Fibroblast of pulmonary artery (primary cell): Measurements from ENCODE around the gene TRMT112.
A peak's percentile ranks its signal among the peaks of the same experiment; 100 is the strongest.
"Not testable (repeated sequence)": the region's sequence is repeated elsewhere in the genome, so short reads cannot be mapped to it uniquely, and the experiment has no call there.

Experiments
- DNase-seq: peaks from one replicate; pipeline ENCODE4 v3.0.0-alpha.2; 2010; ENCODE audit warnings: low read depth
- H3K4me3 ChIP-seq: replicated peaks from 2 replicates; pipeline ENCODE4 v1.5.1; 2011; ENCODE audit warnings: low read depth, mild to moderate bottlenecking, control low read depth, low read length, moderate library complexity
- TF ChIP-seq, protein P1 (sequence below): IDR thresholded peaks from 2 replicates; pipeline ENCODE4 v1.5.1; 2011; ENCODE audit warnings: mild to moderate bottlenecking, control low read depth, low read length, inconsistent platforms; ENCODE audit errors: missing control alignments

Gene TRMT112

DNA sequence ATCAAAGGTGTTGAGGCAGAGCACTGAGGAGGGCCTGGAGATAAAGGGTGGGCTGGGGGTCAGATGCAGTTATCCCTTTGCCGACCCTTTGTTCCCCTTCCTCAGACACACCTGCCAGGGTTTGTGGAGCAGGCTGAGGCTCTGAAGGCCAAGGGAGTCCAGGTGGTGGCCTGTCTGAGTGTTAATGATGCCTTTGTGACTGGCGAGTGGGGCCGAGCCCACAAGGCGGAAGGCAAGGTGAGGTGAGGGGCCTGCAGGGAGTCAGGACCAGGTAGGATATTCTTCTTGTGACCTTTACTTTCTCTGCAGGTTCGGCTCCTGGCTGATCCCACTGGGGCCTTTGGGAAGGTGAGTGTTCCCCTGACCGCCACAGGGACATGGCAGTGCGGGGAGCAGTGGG is 3.2 kb upstream of the TRMT112 start:
- TF ChIP-seq, protein P1, sequence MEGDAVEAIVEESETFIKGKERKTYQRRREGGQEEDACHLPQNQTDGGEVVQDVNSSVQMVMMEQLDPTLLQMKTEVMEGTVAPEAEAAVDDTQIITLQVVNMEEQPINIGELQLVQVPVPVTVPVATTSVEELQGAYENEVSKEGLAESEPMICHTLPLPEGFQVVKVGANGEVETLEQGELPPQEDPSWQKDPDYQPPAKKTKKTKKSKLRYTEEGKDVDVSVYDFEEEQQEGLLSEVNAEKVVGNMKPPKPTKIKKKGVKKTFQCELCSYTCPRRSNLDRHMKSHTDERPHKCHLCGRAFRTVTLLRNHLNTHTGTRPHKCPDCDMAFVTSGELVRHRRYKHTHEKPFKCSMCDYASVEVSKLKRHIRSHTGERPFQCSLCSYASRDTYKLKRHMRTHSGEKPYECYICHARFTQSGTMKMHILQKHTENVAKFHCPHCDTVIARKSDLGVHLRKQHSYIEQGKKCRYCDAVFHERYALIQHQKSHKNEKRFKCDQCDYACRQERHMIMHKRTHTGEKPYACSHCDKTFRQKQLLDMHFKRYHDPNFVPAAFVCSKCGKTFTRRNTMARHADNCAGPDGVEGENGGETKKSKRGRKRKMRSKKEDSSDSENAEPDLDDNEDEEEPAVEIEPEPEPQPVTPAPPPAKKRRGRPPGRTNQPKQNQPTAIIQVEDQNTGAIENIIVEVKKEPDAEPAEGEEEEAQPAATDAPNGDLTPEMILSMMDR, result no peak
- DNase-seq, result no peak

DNA sequence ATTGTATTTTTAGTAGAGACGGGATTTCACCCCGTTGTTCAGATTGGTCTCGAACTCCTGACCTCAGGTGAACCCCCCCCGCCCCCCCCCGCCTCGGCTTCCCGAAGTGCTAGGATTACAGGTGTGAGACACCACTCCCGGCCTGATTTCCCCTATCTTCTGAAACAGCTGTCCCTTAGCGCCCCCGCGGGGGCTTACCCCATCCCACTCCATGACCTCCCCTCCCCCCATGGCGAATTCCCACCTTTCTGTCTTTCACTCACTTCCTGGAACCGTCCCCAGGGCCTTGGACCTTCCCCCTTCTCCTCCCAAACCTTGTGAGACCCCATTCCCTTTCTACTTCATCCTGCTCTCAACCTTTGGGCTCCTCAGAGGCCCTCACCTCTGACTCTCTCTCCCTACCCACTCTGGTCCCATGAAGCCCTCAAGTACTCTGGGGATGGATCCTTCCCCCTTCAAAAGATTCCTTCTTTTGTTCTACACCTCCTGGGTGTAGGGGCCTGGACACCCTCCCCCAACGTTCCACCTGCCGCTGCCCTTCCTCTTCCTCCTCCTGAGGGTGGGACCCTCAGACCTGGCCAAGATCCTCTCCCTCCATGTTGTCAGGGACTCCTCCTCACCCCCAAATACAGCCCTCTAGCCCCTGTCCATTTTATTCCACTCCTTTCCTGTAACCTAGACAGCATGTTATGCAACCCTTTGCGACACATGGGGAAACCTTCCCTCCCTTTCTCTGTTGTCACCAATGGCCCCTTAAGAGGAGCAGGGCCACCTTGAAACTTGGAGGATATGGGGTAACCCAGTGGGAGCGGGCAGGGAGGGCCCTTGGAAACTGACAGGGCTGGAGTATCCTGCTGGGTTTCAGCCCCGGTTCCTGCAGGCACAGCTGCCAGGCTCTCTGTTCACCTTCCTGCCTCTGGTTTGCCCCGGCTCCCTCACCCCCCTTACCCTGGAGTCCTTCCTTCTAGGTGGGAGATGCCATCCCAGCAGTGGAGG is 1.7 kb upstream of the TRMT112 start:
- DNase-seq, result no peak
- peak overlapping the region; percentile 69 for H3K4me3 ChIP-seq
- TF ChIP-seq, protein P1, result no peak

More for the DNA sequence above, 3.2 kb upstream of the TRMT112 start:
- H3K4me3 ChIP-seq, result no peak overlapping the region

DNA sequence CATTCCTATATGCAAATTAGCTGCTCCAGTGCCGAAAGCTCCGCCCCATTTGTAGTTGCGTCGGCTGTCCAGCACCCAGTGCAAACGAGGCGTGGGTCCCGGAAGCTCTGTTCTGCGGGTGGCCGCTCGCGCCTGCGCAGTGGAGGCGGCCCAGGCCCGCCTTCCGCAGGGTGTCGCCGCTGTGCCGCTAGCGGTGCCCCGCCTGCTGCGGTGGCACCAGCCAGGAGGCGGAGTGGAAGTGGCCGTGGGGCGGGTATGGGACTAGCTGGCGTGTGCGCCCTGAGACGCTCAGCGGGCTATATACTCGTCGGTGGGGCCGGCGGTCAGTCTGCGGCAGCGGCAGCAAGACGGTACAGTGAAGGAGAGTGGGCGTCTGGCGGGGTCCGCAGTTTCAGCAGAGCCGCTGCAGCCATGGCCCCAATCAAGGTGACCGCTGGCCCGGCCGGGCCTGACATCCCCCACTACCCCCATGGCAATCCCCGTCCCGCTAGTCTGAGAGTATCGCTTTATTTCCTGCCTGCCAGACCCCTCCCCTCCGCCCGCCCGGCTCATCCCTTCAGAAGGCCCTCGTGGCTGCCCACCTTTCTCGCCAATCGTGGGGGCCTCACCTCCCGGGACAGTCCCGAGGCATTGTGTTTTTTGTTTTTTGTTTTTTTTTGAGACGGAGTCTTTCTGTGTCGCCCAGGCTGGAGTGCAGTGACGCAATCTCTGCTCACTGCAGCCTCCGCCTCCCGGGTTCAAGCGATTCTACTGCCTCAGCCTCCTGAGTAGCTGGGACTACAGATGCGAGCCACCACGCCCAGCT is 804 bp upstream of the TRMT112 start, which contains the start of gene PRDX5:
TSS of gene PRDX5 (plus strand) at position 161 of the 805 bp plus-strand sequence. CDS start at position 256, 95 bp downstream.
- TF ChIP-seq, protein P1, result peak; percentile 1
- peak within 1 kb of the TSS; percentile 69 for H3K4me3 ChIP-seq
- DNase-seq, result peak; percentile 97

DNA sequence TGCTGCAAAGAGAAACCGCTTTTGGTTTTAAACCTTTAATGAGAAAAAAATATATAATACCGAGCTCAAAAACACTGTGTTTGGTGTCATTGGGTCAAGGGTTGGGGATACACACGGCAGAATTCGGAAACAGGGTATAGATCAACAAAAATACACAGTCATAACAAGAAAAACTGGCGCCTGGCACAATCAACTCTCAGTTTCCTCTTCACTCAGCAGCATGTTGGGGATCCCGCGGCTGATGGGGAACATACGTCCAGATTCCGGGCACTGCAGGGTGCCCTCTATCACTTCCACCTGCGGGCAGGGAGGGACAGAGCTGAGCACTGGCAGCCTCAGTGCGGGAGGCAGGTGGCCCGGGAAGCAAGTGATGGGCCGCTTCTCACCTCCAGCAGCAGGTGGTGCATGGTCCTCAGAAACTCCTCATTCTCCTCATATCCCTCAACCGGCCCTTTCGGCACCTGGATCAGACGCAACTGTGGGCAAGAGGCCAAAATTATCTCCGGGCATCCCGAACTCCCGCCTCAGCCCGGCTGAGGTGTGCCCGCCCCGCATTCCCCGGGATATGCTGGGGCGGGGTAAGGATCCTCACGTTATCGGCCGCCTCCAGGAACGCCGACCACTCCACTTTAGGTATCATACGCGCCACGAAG is 561 bp downstream of the TRMT112 start:
- TF ChIP-seq, protein P1, result no peak
- H3K4me3 ChIP-seq, result peak overlapping the region; percentile 69
- DNase-seq, result no peak

DNA sequence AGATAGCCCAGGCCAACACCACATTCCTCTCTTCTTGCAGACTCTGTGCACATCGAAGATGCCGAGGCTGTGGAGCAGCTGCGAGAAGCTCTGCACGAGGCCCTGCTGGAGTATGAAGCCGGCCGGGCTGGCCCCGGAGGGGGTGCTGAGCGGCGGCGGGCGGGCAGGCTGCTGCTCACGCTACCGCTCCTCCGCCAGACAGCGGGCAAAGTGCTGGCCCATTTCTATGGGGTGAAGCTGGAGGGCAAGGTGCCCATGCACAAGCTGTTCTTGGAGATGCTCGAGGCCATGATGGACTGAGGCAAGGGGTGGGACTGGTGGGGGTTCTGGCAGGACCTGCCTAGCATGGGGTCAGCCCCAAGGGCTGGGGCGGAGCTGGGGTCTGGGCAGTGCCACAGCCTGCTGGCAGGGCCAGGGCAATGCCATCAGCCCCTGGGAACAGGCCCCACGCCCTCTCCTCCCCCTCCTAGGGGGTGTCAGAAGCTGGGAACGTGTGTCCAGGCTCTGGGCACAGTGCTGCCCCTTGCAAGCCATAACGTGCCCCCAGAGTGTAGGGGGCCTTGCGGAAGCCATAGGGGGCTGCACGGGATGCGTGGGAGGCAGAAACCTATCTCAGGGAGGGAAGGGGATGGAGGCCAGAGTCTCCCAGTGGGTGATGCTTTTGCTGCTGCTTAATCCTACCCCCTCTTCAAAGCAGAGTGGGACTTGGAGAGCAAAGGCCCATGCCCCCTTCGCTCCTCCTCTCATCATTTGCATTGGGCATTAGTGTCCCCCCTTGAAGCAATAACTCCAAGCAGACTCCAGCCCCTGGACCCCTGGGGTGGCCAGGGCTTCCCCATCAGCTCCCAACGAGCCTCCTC is 1.5 kb downstream of the TRMT112 start:
- DNase-seq, H3K4me3 ChIP-seq: not testable (repeated sequence)

DNA sequence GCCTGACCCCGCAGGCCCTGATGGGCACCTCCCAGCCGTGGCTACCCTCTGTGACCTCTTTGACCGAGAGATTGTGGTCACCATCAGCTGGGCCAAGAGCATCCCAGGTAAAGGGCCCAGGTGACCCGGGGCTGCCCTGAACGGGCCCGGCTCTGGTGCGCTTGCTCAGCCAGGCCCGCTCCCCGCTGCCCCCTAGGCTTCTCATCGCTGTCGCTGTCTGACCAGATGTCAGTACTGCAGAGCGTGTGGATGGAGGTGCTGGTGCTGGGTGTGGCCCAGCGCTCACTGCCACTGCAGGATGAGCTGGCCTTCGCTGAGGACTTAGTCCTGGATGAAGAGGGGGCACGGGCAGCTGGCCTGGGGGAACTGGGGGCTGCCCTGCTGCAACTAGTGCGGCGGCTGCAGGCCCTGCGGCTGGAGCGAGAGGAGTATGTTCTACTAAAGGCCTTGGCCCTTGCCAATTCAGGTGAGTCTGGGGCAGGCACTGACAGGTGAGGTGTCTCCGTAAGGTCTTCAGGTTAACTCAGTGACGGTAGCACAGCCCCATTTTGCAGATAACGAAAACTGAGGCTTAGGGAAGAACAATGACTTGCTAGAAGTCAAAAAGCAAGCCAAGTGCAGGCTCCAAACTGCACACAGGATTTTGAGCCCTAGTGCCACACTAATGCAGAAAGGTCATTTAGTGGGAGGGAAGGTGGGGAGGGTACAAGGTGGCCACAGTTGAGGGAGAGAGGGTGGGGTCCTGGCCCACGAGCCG is 2.4 kb downstream of the TRMT112 start:
- TF ChIP-seq, protein P1, result no peak
- DNase-seq, result no peak
- H3K4me3 ChIP-seq, result no peak overlapping the region
